ENCODE data around the gene RPP40.

RPP40 gene

DNA sequence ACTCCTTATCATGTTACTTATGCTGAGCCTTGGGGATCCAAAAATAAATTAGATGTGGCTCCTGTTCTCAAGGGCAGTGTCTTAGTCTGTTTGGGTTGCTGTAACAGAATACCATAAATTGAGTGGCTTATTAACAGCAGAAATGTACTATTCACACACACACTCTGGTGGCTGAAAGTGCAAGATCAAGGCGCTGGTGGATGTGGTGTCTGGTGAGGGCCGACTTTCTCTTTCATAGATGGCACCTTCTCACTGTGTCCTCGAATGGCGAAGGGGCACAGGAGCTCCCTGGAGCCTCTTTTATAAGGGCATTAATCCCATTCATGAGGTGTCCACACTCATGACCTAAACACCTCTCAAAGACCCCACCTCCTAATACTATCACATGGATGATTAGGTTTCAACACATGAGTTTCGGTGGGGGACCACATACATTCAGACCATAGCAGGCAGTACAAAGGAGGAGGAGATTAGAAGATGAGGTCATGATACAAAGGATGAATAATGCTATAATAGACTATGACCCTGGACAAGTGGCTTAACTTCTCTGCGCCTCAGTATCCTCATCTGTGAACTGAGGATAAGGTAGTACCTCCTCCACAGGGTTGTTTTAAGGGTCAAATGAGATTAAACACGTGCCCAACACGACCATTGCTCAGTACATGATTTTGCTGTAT, 34.1 kb downstream of the RPP40 start:
- no peak for DNase-seq

DNA sequence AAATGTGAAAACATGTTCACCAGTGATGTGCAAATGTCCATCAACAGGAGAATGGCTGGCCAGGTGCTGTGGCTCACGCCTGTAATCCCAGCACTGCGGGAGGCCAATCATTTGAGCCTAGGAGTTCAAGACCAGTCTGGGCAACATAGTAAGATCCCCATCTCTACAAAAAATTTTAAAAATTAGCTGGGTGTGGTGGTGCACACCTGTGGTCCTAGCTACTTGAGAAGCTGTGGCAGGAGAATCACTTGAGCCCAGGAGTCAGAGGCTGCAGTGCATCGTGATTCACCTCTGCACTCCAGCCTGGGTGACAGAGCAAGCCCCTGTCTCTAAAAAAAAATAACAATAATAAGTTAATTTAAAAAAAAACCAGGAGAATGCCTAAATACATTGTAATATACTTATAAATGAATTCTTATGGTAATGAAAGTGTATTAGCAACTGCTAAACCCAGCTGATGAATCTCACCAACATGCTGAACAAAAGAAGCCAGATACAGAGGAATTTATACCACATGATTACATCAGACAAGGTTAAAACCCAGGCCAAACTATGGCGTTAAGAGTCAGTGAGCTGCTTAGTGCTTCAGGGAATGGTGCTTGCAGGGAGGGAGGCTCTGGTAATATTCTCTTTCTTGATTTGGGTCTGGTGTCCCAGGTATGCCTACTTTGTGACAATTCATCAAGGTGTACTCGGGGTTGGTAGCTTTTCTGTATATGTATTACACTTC, 36.4 kb downstream of the RPP40 start:
- DNase-seq, result no peak

DNA sequence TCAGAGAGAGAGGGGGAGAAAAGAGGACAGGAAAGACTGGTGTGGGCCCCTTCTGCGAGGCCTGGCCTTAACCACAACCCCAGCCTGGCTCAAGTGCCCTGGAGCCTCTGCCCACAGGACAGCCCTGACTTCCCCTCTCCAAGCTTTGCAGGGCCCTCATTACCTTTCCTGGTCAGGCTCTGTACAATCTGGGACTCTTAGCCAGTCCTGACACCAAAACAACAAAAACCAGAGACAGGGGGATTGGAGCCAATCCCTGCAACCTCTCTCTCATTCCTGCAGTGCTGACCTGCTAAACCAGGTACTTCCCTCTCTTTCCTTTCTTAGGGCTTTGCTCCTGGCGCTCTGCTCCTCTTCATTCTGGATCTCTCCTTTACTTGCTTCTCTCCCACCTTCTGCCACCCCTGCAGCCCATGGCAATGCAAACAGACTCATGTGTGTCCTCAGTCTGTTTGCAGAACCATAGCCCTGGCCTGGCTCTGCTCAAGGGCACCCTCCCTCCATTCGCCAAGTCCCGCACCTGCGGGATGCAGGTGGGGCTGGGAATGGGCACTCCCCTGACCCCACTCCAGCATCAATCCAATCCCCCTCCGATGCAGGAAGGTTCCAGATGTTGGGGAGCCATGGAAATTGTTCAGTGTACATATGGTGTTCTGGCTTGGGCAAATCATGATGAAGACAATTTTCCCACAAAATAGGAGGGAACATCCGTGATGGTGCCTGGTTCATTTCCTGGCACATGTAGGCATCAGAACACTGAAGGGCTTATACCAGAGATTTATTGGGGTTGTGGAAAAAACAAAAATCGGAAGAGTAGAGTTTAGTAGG, 38.1 kb downstream of the RPP40 start:
- DNase-seq, result no peak

GRCh38 chr6:4964675-4965561, 38.9 kb downstream of the RPP40 start:
- DNase-seq, result no peak

DNA sequence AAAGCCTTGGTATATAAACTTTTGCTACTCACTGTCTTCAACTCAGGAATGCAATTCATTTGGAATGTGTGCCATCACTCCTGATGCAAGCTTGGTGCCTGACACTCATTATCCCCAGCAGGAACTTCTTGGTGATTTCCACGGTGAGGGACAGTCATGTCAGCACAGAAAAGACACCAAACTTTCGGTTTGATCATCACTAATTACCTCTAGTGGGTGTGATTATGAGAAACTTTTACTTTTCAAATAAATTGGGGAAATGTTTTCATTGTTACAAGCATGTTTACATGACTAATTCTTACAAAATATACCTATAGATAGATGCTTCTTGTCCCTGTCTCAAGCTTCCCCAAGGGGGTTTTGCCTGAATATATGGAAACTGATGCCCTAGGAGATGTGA, 40.9 kb downstream of the RPP40 start:
- DNase-seq, result no peak

DNA sequence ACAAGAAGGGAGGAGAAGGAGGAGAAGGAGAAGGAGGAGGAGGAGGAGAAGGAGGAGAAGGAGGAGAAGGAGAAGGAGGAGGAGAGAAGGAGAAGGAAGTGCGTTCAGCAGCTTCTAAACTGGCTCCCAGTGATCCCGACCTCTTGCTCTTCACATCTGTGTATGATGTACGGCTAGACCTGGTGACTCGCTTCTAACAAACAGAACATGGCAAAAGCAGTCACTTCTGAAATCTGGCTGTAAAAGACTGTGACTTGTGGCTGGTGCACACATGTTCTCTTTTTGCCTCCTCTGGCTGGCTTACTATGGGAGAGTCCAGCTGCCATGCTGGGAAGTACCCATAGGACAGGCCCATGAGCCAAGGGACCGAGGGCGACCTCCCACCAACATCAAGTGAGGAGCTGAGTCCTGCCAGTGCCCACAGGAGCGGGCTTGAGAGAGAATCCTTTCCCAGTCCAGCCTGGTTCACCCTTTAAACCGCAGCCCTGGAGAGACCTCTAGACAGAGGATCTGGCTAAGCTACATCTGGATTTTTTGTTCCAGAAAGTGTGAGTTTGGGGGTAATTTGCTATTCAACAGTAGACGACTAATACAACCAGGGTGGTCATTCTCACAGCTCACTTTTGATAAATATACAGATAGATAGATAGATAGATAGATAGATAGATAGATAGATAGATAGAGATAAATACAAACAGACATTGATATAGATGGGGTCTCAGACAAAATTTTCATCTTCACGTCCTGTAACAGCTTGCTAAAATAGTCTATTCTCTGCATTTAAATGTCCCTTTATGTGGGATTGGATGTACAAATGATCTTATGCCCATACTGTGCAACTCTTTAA, 42.3 kb downstream of the RPP40 start:
- no peak for DNase-seq

GRCh38 chr6:4958624-4959023, 45.2 kb downstream of the RPP40 start:
- no peak for DNase-seq

DNA sequence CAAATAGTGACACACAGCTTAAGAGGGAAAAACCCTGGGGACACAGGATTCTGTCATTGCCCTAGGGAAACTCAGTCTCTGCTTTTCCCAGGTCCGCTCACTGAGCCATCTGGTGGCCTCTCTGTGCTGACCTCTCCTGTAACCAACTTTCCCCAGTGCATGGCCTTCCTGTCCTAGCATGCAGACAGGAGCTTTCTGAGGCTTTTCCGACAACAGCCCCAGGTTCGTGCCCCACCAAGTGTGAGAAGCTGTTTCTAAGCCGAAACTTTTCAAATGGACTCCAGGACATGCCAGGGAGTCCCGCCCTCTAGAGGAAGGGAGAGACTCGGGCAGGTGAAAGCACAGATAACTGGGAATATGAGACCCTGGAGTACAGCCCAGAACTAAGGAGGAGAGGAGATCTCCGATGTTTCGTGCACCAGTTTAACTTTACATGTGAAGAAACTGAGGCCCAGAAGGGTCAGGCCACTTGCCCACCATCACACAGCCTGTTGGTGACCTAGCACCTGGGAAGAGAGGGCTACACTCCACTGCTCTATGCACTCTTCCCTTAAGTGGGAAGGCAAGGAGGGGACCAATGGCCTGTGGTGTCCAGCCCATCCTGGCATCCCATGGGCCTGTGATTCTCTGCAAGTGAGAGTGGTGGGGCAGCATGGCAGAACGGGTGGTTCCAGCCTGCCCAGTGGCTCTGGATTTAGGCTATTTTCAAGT, 46.2 kb downstream of the RPP40 start:
- DNase-seq, result no peak

GRCh38 chr6:4956625-4957024, 47.2 kb downstream of the RPP40 start:
- DNase-seq, result no peak

- DNase-seq, result no peak
These were observed 50.4 kb downstream of the RPP40 start for GRCh38 chr6:4953440-4953839.

DNA sequence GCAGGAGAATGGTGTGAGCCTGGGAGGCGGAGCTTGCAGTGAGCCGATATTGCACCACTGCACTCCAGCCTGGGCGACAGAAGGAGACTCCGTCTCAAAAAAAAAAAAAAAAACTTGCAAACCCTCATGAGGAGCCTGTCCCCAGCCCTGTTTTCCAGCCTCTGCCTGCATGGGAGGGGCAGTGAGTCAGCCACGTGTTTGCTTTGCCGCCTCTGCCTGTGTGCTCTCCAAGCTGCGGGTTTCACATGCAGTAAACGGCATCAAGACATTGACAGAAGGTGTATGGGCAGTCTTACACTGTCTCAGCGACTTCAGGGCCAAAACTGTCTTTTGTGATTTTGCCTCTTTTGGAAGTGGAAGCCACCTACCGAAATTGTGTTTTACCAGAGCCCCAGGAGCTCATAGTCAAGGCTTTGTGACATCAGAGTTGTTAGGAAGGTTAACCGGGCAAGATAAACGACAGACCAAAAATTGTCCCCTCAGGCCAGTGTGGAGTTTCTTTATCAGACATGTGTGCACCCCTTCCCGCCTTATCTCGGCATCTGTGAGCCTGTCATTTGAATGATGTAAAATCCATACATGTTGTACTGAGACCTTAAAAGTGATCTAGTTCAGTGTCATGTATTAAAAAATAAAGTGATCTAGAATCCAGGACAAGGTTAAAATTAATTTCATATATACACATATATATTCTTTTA, 52.9 kb downstream of the RPP40 start:
- no peak for DNase-seq

- no peak for DNase-seq
These were observed 53.8 kb downstream of the RPP40 start for GRCh38 chr6:4950076-4950475.

DNA sequence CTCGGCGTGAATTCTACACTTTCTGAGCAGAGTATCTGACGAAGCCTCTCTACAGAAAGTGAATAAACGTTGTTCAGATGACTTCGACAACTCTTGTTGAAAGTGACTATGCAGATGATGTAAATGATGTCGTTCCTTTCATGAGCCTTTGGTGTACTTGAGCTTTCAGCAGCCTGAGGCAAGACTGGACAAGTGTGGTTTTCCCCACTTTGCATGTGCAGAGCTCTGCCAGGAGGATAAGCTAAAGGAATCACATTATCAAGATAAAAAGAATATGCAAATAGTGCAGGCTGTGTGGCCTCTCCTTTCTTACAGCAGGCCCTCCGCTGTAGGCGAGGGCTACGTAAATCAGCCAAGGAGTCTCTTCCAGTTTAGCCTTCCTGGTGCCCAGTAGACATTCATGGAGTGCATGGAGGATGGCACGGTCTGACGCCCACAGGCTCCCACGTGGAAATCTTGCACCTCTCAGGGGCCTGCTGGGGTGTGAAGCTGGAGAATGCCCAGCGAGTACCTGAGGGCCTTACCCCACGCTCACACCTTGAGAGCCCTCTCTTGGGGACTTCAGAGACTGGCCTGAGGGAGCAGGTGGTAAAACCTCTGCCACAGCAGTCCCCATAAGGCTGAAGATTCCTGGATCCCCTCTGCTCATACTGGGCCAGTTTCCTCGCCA, 54.9 kb downstream of the RPP40 start:
- DNase-seq, result no peak

GRCh38 chr6:4947716-4948115, 56.1 kb downstream of the RPP40 start:
- no peak for DNase-seq

DNA sequence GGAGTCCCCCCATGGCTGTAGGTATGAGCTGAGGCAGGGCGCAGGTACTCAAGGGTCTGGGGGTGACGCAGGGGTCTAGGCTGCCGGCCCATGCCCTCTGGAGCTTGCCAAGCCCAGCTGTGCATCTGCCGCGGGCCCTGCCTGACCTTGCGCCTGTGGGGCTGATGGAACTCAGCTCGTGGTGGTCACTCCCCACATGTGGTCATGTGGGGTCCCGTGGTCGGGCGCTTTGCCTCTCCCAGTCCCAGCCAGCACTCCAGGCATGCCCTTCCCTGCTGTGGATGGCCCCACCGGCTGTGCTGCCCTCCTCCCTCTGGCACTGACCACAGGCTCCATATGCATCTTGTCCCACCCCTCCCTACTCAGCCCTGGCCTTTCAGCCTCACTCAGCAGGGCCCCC, 57.3 kb downstream of the RPP40 start:
- no peak for DNase-seq

Data from DMS 273 treated with DMSO at 0.1 percent for 48 hours (cell line).